NT2/D1 (cell line): Measurements from ENCODE around the gene LRRC42.

ENCODE experiments used
- YY1 ChIP-seq: IDR thresholded peaks from 2 replicates; pipeline ENCODE4 v1.6.1; 2011; ENCODE audit not compliant: insufficient read length, insufficient read depth
- ZNF274 ChIP-seq: IDR thresholded peaks from 2 replicates; pipeline ENCODE4 v1.6.1; 2011; ENCODE audit warnings: mild to moderate bottlenecking, low read depth, low read length

DNA sequence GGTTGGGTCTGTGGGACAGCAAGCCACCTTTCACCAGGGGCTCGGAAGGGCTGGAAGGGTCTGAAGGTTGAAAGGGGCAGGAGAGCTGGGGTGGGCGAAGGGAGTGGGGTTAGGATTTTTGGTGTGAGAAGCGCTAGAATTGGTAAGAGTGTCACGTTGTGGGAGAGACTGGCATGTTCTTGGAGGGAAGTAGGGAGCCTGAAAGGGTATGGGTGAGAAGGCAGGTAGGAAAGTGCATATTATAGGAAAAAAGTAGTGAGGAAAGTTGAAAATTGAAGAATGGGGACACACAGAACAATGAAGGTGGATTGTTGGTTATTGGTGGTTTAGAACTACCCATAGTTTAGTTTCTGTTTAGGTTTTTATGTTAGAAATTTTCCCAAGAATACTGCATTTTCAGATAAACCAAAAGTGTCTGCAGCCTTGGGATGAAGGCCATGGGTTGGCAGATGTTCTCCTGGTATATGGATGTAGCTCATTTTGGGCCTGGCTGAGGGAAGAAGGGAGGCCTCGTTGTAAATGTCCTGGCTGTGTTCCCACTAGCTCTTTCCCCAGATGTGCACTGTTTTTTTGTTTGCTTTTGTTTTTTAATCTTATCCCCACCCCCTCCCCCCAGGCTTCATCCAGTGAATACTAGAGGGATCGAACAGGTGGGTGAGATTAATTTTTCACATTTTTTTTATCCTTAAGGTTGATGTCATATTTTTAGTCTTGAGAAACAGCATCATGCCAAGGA is 1.2 kb downstream of the LRRC42 start:
- TF ChIP-seq ZNF274 (no peak), YY1 (no peak)
